Activated gamma-delta T cell (primary cell): ENCODE data around the gene SLC9A9.
"Not testable (repeated sequence)": the region's sequence is repeated elsewhere in the genome, so short reads cannot be mapped to it uniquely, and the experiment has no call there.

Experiments
- DNase-seq: peaks from one replicate; lab custom pipeline; 2025; lab: John Stamatoyannopoulos, UW

SLC9A9 gene

GRCh38 chr3:143283432-143284128, 564.7 kb downstream of the SLC9A9 start:
- DNase-seq = no peak

- DNase-seq = no peak
Measured at GRCh38 chr3:143280984-143281383, 567.3 kb downstream of the SLC9A9 start.

GRCh38 chr3:143279567-143279966, 568.7 kb downstream of the SLC9A9 start:
- not testable (repeated sequence) for DNase-seq

- no peak for DNase-seq
Measured at GRCh38 chr3:143278721-143279120, 569.5 kb downstream of the SLC9A9 start.

GRCh38 chr3:143277531-143277930, 570.7 kb downstream of the SLC9A9 start:
- DNase-seq = no peak

- DNase-seq = no peak
Measured at GRCh38 chr3:143276592-143276991, 571.7 kb downstream of the SLC9A9 start.

- no peak for DNase-seq
Measured at GRCh38 chr3:143273975-143274690, 574.1 kb downstream of the SLC9A9 start.

- DNase-seq = no peak
Measured at GRCh38 chr3:143271136-143271535, 577.1 kb downstream of the SLC9A9 start.

- DNase-seq = no peak
Measured at GRCh38 chr3:143269741-143270140, 578.5 kb downstream of the SLC9A9 start.

- DNase-seq = no peak
Measured at GRCh38 chr3:143267989-143268388, 580.3 kb downstream of the SLC9A9 start.

GRCh38 chr3:143266927-143267326, 581.3 kb downstream of the SLC9A9 start:
- no peak for DNase-seq

GRCh38 chr3:143266511-143266910, 581.8 kb downstream of the SLC9A9 start:
- no peak for DNase-seq

GRCh38 chr3:143265501-143266070, 582.7 kb downstream of the SLC9A9 start:
- no peak for DNase-seq

- DNase-seq = no peak
Measured at GRCh38 chr3:143263852-143264513, 584.3 kb downstream of the SLC9A9 start.

- no peak for DNase-seq
Measured at GRCh38 chr3:143261848-143262247, 586.4 kb downstream of the SLC9A9 start.

GRCh38 chr3:143258692-143259091, 589.6 kb downstream of the SLC9A9 start:
- DNase-seq = no peak

GRCh38 chr3:143256416-143256815, 591.9 kb downstream of the SLC9A9 start:
- no peak for DNase-seq

GRCh38 chr3:143255739-143256138, 592.5 kb downstream of the SLC9A9 start:
- DNase-seq = no peak

GRCh38 chr3:143252931-143253330, 595.3 kb downstream of the SLC9A9 start:
- DNase-seq = no peak

- DNase-seq = no peak
Measured at GRCh38 chr3:143249014-143249413, 599.3 kb downstream of the SLC9A9 start.

GRCh38 chr3:143247073-143247472, 601.2 kb downstream of the SLC9A9 start:
- DNase-seq = no peak

GRCh38 chr3:143245692-143246091, 602.6 kb downstream of the SLC9A9 start:
- no peak for DNase-seq
